ENCODE data around the gene MARVELD1.

Gene MARVELD1

GRCh38 chr10:97724341-97724941 lies 10.9 kb downstream of the MARVELD1 start:
- no peak for DNase-seq

GRCh38 chr10:97726636-97727178 lies 13.2 kb downstream of the MARVELD1 start:
- no peak for DNase-seq

- no peak for DNase-seq
Observed at GRCh38 chr10:97729014-97729413, 15.5 kb downstream of the MARVELD1 start.

- DNase-seq, result peak; percentile 52
Observed at GRCh38 chr10:97731346-97732051, 18.0 kb downstream of the MARVELD1 start.

GRCh38 chr10:97732052-97732359 lies 18.5 kb downstream of the MARVELD1 start:
- no peak for DNase-seq

GRCh38 chr10:97733256-97733655 lies 19.7 kb downstream of the MARVELD1 start:
- no peak for DNase-seq

GRCh38 chr10:97734021-97734420 lies 20.5 kb downstream of the MARVELD1 start:
- DNase-seq, result no peak

- DNase-seq, result no peak
Observed at GRCh38 chr10:97736403-97736901, 22.9 kb downstream of the MARVELD1 start.

- peak; percentile 94 for DNase-seq
Observed at GRCh38 chr10:97736902-97737769, 23.6 kb downstream of the MARVELD1 start, which contains the start of gene ZFYVE27. Gene ZFYVE27, plus strand, starts transcription at chr10:97737128. Its CDS starts 1,350 bp downstream, at chr10:97738478.

- DNase-seq, result no peak
Observed at GRCh38 chr10:97737770-97738265, 24.3 kb downstream of the MARVELD1 start.

- DNase-seq, result no peak
Observed at GRCh38 chr10:97738616-97739015, 25.1 kb downstream of the MARVELD1 start.

GRCh38 chr10:97740613-97741012 lies 27.1 kb downstream of the MARVELD1 start:
- DNase-seq, result no peak

GRCh38 chr10:97743169-97743943 lies 29.8 kb downstream of the MARVELD1 start:
- DNase-seq, result no peak

GRCh38 chr10:97744405-97745035 lies 31.0 kb downstream of the MARVELD1 start:
- no peak for DNase-seq

- DNase-seq, result no peak
Observed at GRCh38 chr10:97747573-97747972, 34.0 kb downstream of the MARVELD1 start.

GRCh38 chr10:97748116-97748515 lies 34.6 kb downstream of the MARVELD1 start:
- DNase-seq, result no peak

- DNase-seq, result no peak
Observed at GRCh38 chr10:97752956-97753355, 39.4 kb downstream of the MARVELD1 start.

GRCh38 chr10:97754726-97755125 lies 41.2 kb downstream of the MARVELD1 start:
- DNase-seq, result no peak

- DNase-seq, result no peak
Observed at GRCh38 chr10:97755718-97756117, 42.2 kb downstream of the MARVELD1 start.

- no peak for DNase-seq
Observed at GRCh38 chr10:97757471-97757870, 43.9 kb downstream of the MARVELD1 start.

- peak; percentile 30 for DNase-seq
Observed at GRCh38 chr10:97759158-97759887, 45.8 kb downstream of the MARVELD1 start.

All from T-helper 9 cell (primary cell).